Neutrophil (primary cell): ENCODE data around the gene PTPRJ.

Experiments used
- H3K27ac ChIP-seq: fragments of 200-600 bp; sonication (generic); 2 replicates; pipeline ENCODE4 v1.5.1; 2016; ENCODE audit warnings: mild to moderate bottlenecking, moderate library complexity
- H3K27me3 ChIP-seq: fragments of 200-600 bp; sonication (generic); 2 replicates; pipeline ENCODE4 v1.6.0; 2016; ENCODE audit warnings: mild to moderate bottlenecking
- H3K36me3 ChIP-seq: fragments of 200-600 bp; sonication (generic); 2 replicates; pipeline ENCODE4 v1.5.1; 2017
- H3K4me1 ChIP-seq, 2 experiments: fragments of 200-600 bp in 1 of 2; sonication (generic) in 1 of 2; 1 replicate in 1 of 2; 2 replicates in 1 of 2; pipeline versions ENCODE4 v1.5.1 to v1.6.1; 2013 to 2016; ENCODE audit warnings: low read depth in 1 of 2, low read length in 1 of 2, mild to moderate bottlenecking in 1 of 2, moderate library complexity in 1 of 2; ENCODE audit not compliant: control insufficient read depth in 1 of 2, insufficient read depth in 1 of 2
- H3K4me3 ChIP-seq, 2 experiments: fragments of 200-600 bp in 1 of 2; sonication (generic) in 1 of 2; 1 replicate in 1 of 2; 2 replicates in 1 of 2; pipeline ENCODE4 v1.5.1; 2013 to 2016; ENCODE audit warnings: low read depth in 1 of 2, low read length in 1 of 2, mild to moderate bottlenecking in 1 of 2, moderate library complexity in 1 of 2
- H3K9me3 ChIP-seq: fragments of 200-600 bp; sonication (generic); 2 replicates; pipeline ENCODE4 v1.5.1; 2016
- CTCF ChIP-seq: fragments of 200-600 bp; sonication (generic); IDR thresholded peaks from 2 replicates; pipeline ENCODE4 v1.5.1; 2016; ENCODE audit warnings: antibody characterized with exemption

The PTPRJ gene

GRCh38 chr11:48036466-48036865 lies 56.1 kb downstream of the PTPRJ start:
- no peaks in the 10 kb centered on the region for H3K27me3 ChIP-seq
- H3K36me3 ChIP-seq, result no peaks in the 10 kb centered on the region
- TF ChIP-seq CTCF, result no peak
- H3K27ac ChIP-seq, result peak overlapping the region; percentile 95
- H3K4me3 ChIP-seq, result peak overlapping the region in 1 of 2 experiments; percentile 58
- no peaks in the 10 kb centered on the region for H3K9me3 ChIP-seq
- H3K4me1 ChIP-seq, result peaks cover 89 to 98% of the 10 kb centered on the region in 2 experiments

- Histone ChIP-seq H3K36me3 (no peaks in the 10 kb centered on the region), H3K4me3 (peak overlapping the region in 1 of 2 experiments; percentile 20), H3K27ac (peak overlapping the region; percentile 95), H3K9me3 (no peaks in the 10 kb centered on the region), H3K4me1 (peaks cover 89 to 98% of the 10 kb centered on the region in 2 experiments), H3K27me3 (no peaks in the 10 kb centered on the region)
- no peak for TF ChIP-seq CTCF
These were observed 57.5 kb downstream of the PTPRJ start for GRCh38 chr11:48037709-48038468.

GRCh38 chr11:48040830-48041444 lies 60.6 kb downstream of the PTPRJ start:
- Histone ChIP-seq H3K9me3 (no peaks in the 10 kb centered on the region), H3K36me3 (no peaks in the 10 kb centered on the region), H3K4me3 (peak overlapping the region in 1 of 2 experiments; percentile 13), H3K4me1 (peaks cover 89 to 98% of the 10 kb centered on the region in 2 experiments), H3K27me3 (no peaks in the 10 kb centered on the region), H3K27ac (peak overlapping the region; percentile 95)
- TF ChIP-seq CTCF, result peak; percentile 47

GRCh38 chr11:48041877-48042695 lies 61.7 kb downstream of the PTPRJ start:
- Histone ChIP-seq H3K9me3 (no peaks in the 10 kb centered on the region), H3K4me1 (peaks cover 87 to 97% of the 10 kb centered on the region in 2 experiments), H3K36me3 (no peaks in the 10 kb centered on the region), H3K27ac (peak overlapping the region; percentile 95), H3K4me3 (peak overlapping the region in 1 of 2 experiments; percentile 19), H3K27me3 (no peaks in the 10 kb centered on the region)
- no peak for TF ChIP-seq CTCF

- H3K9me3 ChIP-seq, result no peaks in the 10 kb centered on the region
- peak overlapping the region; percentile 95 for H3K27ac ChIP-seq
- no peak for TF ChIP-seq CTCF
- no peaks in the 10 kb centered on the region for H3K36me3 ChIP-seq
- H3K4me3 ChIP-seq, result peak overlapping the region; percentile 51 to 53
- H3K4me1 ChIP-seq, result peaks cover 87 to 97% of the 10 kb centered on the region in 2 experiments
- no peaks in the 10 kb centered on the region for H3K27me3 ChIP-seq
These were observed 63.0 kb downstream of the PTPRJ start for GRCh38 chr11:48043111-48043990.
